ENCODE data around the gene FRS3. TPM values are rescaled to one million over a fixed set of nuclear protein-coding genes. Genes with fewer than 3 reads are reported as not detected.

FRS3 gene
- total RNA-seq, 5 donors from 2014 or later (not counting 1 experiment from before 2014, with no cell fraction given): 5.2 to 10.4 (median 8.9) TPM

DNA sequence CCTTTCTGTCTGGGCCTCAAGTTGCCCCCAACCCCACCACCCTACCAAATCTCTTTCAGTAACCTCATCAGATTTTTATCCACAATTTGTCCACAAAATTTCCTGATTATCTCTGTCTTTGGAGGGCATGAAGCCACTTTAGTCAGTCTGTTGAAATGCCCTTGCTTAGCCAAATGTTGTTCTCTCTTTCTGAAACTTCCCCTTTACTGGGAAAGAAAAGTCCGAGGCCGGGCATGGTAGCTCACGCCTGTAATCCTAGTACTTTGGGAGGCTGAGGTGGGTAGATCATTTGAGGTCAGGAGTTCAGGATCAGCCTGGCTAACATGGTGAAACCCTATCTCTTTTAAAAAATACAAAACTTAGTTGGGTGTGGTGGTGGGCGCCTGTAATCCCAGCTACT, 41.6 kb upstream of the FRS3 start:
- no peaks in the 10 kb centered on the region for H3K4me1 ChIP-seq (ENCODE audit: control insufficient read depth in 1 of 2, extremely low read depth in 1 of 2, insufficient read depth in 2 of 2, low read length in 2 of 2)
- H3K9me3 Mint-ChIP-seq: no peaks in the 10 kb centered on the region
- H3K36me3 ChIP-seq (ENCODE audit: control insufficient read depth in 2 of 2, extremely low read depth in 1 of 2, insufficient read depth in 1 of 2, low read length in 1 of 2): no peaks in the 10 kb centered on the region
- no peaks in the 10 kb centered on the region for H3K27me3 Mint-ChIP-seq
- no peak for ATAC-seq (replicated peaks in 1 of 4)
- ChIA-PET POLR2A (no interaction called here), CTCF (interaction anchor here in 1 of 2 donors (0.6 kb wide), 1 partner anchor 372 kb away, joined by 3 read pairs; no protein-coding TSS in a partner anchor)
- WGBS (ENCODE audit: insufficient coverage): no CpG with 5 or more reads among the region's 4 CpGs
- H3K27ac ChIP-seq (ENCODE audit: low read length): no peak overlapping the region
- peaks cover 0 to under 1% (median 0%) of the 10 kb centered on the region in 3 donors for H3K4me1 Mint-ChIP-seq
- H3K4me3 Mint-ChIP-seq: no peak overlapping the region
- H3K27me3 ChIP-seq (replicated peaks in 1 of 2; ENCODE audit: control insufficient read depth in 2 of 2, extremely low read depth in 1 of 2, insufficient read depth in 2 of 2, low read length in 1 of 2): no peaks in the 10 kb centered on the region
- no peak overlapping the region for H3K4me3 ChIP-seq (ENCODE audit: control insufficient read depth in 1 of 2, extremely low read depth in 1 of 2, low read length in 1 of 2)
- no peaks in the 10 kb centered on the region for H3K36me3 Mint-ChIP-seq
- H3K27ac Mint-ChIP-seq: no peak overlapping the region
- H3K9me3 ChIP-seq: no peaks in the 10 kb centered on the region
- no peak for DNase-seq

DNA sequence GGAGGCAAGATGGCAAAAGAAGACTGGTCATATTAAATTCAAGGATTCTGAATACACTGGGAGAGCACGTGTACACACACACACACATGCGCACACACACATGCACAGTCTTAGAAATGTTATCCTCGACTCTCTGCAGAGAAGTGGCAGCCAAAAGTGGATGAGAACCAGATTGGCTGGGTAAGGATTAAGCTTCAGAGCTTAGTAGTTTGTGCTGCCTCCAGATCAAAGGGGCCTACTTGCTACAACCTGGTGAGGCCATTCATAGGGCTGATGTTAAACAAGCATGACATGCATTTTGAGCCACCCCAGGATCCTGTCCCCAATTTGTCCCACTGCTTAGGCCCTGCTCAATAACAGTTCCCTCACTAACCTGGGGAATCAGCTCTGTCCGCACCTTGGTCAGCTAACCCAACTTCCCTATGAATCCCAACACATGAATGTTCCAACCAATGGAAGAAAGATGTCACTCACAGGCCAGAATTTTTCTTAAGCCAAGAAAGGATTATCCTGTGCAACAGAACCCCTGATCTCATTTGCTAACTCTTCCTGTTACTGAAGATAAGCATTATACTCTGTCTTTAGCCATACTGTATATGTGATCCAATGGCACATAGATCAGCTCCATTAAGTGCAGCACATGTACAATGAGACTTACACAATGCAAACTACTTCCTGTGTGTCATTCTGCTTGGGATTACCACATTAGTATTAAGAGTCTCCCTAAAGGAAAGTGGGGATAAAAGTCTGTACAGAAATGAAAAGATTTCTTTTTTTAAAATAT, 38.8 kb upstream of the FRS3 start:
- POLR2A ChIA-PET: no interaction called here
- H3K9me3 Mint-ChIP-seq: no peaks in the 10 kb centered on the region

DNA sequence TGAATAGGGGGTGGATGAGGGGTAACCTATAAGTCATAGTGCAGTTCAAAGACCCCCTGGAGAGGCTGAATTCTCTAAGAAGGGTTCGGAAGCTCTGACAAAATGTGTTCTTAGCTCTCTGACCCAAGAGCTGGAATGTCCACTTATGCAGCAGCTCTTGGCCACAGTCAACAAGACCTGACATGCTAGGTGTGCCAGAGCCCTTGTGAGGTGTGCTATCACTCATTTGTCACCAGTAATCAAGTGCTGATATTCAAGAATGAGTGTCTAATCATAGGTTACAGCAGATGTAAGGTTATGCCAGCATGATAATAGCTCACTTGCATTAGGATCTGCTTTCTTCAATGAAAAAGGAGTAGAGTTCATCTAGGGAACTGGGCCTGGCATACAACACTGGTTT, 35.9 kb upstream of the FRS3 start:
- Mint-ChIP-seq H3K27me3 (no peaks in the 10 kb centered on the region), H3K27ac (no peak overlapping the region), H3K4me3 (no peak overlapping the region), H3K36me3 (no peaks in the 10 kb centered on the region), H3K4me1 (peaks cover 0 to 4% (median 0%) of the 10 kb centered on the region in 3 donors), H3K9me3 (no peaks in the 10 kb centered on the region)
- no peak overlapping the region for H3K4me3 ChIP-seq (ENCODE audit: control insufficient read depth in 1 of 2, extremely low read depth in 1 of 2, low read length in 1 of 2)
- no peak overlapping the region for H3K27ac ChIP-seq (ENCODE audit: low read length)
- WGBS (ENCODE audit: insufficient coverage): 100% methylated on average over 1 of the region's 1 CpG
- peaks cover 0 to 6% of the 10 kb centered on the region in 2 experiments for H3K4me1 ChIP-seq (ENCODE audit: control insufficient read depth in 1 of 2, extremely low read depth in 1 of 2, insufficient read depth in 2 of 2, low read length in 2 of 2)
- no peaks in the 10 kb centered on the region for H3K36me3 ChIP-seq (ENCODE audit: control insufficient read depth in 2 of 2, extremely low read depth in 1 of 2, insufficient read depth in 1 of 2, low read length in 1 of 2)
- ATAC-seq (replicated peaks in 1 of 4): no peak
- CTCF ChIA-PET: no interaction called here
- DNase-seq: no peak
- no peaks in the 10 kb centered on the region for H3K9me3 ChIP-seq
- POLR2A ChIA-PET: no interaction called here
- H3K27me3 ChIP-seq (replicated peaks in 1 of 2; ENCODE audit: control insufficient read depth in 2 of 2, extremely low read depth in 1 of 2, insufficient read depth in 2 of 2, low read length in 1 of 2): no peaks in the 10 kb centered on the region

More for the DNA sequence above, 38.8 kb upstream of the FRS3 start:
- H3K27me3 ChIP-seq (replicated peaks in 1 of 2; ENCODE audit: control insufficient read depth in 2 of 2, extremely low read depth in 1 of 2, insufficient read depth in 2 of 2, low read length in 1 of 2): no peaks in the 10 kb centered on the region
- ATAC-seq (replicated peaks in 1 of 4) (no peak), DNase-seq (no peak)
- 100% methylated on average over 1 of the region's 4 CpGs for WGBS (ENCODE audit: insufficient coverage)
- no peaks in the 10 kb centered on the region for H3K9me3 ChIP-seq
- no peak overlapping the region for H3K4me3 ChIP-seq (ENCODE audit: control insufficient read depth in 1 of 2, extremely low read depth in 1 of 2, low read length in 1 of 2)
- H3K27ac ChIP-seq (ENCODE audit: low read length): no peak overlapping the region
- H3K36me3 ChIP-seq (ENCODE audit: control insufficient read depth in 2 of 2, extremely low read depth in 1 of 2, insufficient read depth in 1 of 2, low read length in 1 of 2): no peaks in the 10 kb centered on the region
- H3K4me3 Mint-ChIP-seq: no peak overlapping the region
- H3K4me1 ChIP-seq (ENCODE audit: control insufficient read depth in 1 of 2, extremely low read depth in 1 of 2, insufficient read depth in 2 of 2, low read length in 2 of 2): peaks cover 0 to 6% of the 10 kb centered on the region in 2 experiments
- H3K27ac Mint-ChIP-seq: no peak overlapping the region
- H3K4me1 Mint-ChIP-seq: peaks cover 0 to 4% (median 0%) of the 10 kb centered on the region in 3 donors
- no peaks in the 10 kb centered on the region for H3K27me3 Mint-ChIP-seq
- CTCF ChIA-PET: no interaction called here
- no peaks in the 10 kb centered on the region for H3K36me3 Mint-ChIP-seq

DNA sequence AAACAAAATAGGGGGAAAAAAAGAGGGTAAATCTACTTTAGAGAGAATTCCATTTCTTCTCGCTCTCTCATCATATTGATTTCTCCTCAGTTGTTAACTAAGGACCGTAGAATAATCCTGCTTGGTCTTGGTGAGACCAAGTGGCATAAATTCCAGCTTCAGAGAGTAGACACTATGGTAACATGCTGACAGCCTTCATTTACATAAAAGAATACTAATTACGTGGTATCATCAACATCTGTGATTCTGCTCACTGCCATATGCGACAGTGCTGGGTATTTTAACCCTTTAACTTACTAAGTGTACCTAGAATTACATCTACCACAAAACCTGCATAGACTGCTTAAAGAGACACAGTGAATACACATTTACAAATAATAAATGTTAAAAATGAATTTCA, 34.9 kb upstream of the FRS3 start:
- Histone ChIP-seq H3K27ac (ENCODE audit: low read length) (no peak overlapping the region), H3K27me3 (replicated peaks in 1 of 2; ENCODE audit: control insufficient read depth in 2 of 2, extremely low read depth in 1 of 2, insufficient read depth in 2 of 2, low read length in 1 of 2) (no peaks in the 10 kb centered on the region), H3K4me1 (ENCODE audit: control insufficient read depth in 1 of 2, extremely low read depth in 1 of 2, insufficient read depth in 2 of 2, low read length in 2 of 2) (peaks cover 0 to 6% of the 10 kb centered on the region in 2 experiments), H3K4me3 (ENCODE audit: control insufficient read depth in 1 of 2, extremely low read depth in 1 of 2, low read length in 1 of 2) (no peak overlapping the region), H3K36me3 (ENCODE audit: control insufficient read depth in 2 of 2, extremely low read depth in 1 of 2, insufficient read depth in 1 of 2, low read length in 1 of 2) (no peaks in the 10 kb centered on the region), H3K9me3 (no peaks in the 10 kb centered on the region)
- H3K27me3 Mint-ChIP-seq: no peaks in the 10 kb centered on the region
- CTCF ChIA-PET: no interaction called here
- H3K9me3 Mint-ChIP-seq: no peaks in the 10 kb centered on the region
- H3K36me3 Mint-ChIP-seq: no peaks in the 10 kb centered on the region
- 61% methylated on average over 3 of the region's 4 CpGs for WGBS (ENCODE audit: insufficient coverage)
- POLR2A ChIA-PET: interaction anchor here in 1 of 2 donors (0.6 kb wide), 1 partner anchor 418 kb away, joined by 7 read pairs; no protein-coding TSS in a partner anchor
- ATAC-seq (replicated peaks in 1 of 4): no peak
- H3K4me1 Mint-ChIP-seq: peaks cover 0 to 4% (median 0%) of the 10 kb centered on the region in 3 donors
- no peak overlapping the region for H3K4me3 Mint-ChIP-seq
- no peak overlapping the region for H3K27ac Mint-ChIP-seq
- DNase-seq: no peak

DNA sequence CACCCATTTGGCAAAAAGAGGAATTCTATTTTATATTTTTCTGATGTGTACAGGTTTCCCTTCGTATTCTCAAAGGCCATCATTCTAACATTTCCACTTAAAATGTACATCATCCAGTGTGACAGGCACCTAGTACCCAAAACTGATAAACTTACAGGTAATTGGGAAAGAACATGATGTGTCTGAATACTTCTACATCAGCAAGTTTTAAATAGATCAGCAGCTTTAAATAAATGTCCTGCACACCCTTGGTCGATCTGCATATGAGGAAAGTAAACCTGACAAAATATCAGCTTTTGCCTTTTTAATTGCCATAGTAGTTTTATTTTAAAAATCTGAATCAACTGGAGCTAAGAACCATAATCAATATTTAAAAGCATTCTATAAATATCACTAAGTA, 34.3 kb upstream of the FRS3 start:
- no peak overlapping the region for H3K4me3 ChIP-seq (ENCODE audit: control insufficient read depth in 1 of 2, extremely low read depth in 1 of 2, low read length in 1 of 2)
- no peak for DNase-seq
- no peaks in the 10 kb centered on the region for H3K36me3 ChIP-seq (ENCODE audit: control insufficient read depth in 2 of 2, extremely low read depth in 1 of 2, insufficient read depth in 1 of 2, low read length in 1 of 2)
- no peaks in the 10 kb centered on the region for H3K27me3 Mint-ChIP-seq
- ChIA-PET POLR2A (no interaction called here), CTCF (interaction anchor here in 1 of 2 donors (0.8 kb wide), 1 partner anchor 8 kb away, joined by 3 read pairs; no protein-coding TSS in a partner anchor)
- H3K27me3 ChIP-seq (replicated peaks in 1 of 2; ENCODE audit: control insufficient read depth in 2 of 2, extremely low read depth in 1 of 2, insufficient read depth in 2 of 2, low read length in 1 of 2): no peaks in the 10 kb centered on the region
- WGBS (ENCODE audit: insufficient coverage): 100% methylated on average over 1 of the region's 2 CpGs
- peaks cover 0 to 4% (median 0%) of the 10 kb centered on the region in 3 donors for H3K4me1 Mint-ChIP-seq
- no peak for ATAC-seq (replicated peaks in 1 of 4)
- no peak overlapping the region for H3K27ac ChIP-seq (ENCODE audit: low read length)
- H3K27ac Mint-ChIP-seq: no peak overlapping the region
- no peaks in the 10 kb centered on the region for H3K9me3 Mint-ChIP-seq
- no peak overlapping the region for H3K4me3 Mint-ChIP-seq
- H3K4me1 ChIP-seq (ENCODE audit: control insufficient read depth in 1 of 2, extremely low read depth in 1 of 2, insufficient read depth in 2 of 2, low read length in 2 of 2): peaks cover 0 to 6% of the 10 kb centered on the region in 2 experiments
- H3K36me3 Mint-ChIP-seq: no peaks in the 10 kb centered on the region
- no peaks in the 10 kb centered on the region for H3K9me3 ChIP-seq

DNA sequence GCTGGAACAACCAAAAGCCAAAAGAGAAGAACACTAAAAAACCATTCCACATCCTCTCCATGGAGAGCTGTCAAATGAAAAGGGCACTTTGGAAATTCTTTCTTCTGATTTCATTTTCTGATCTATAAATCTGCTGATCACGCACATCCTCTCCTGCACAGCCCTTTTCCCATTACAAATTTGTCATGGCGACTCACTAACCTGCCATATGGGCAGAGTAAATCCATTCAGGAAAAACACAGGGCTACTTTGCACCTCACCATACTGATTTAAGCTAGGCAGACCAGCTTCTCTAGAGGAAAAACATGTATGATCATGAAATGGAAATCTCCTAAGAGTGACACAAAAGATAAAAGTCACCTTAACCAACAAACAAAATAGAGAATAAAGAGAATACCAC, 33.8 kb upstream of the FRS3 start:
- Mint-ChIP-seq H3K27ac (no peak overlapping the region), H3K27me3 (no peaks in the 10 kb centered on the region), H3K4me3 (no peak overlapping the region), H3K9me3 (no peaks in the 10 kb centered on the region), H3K36me3 (no peaks in the 10 kb centered on the region), H3K4me1 (peaks cover 0 to 4% (median 0%) of the 10 kb centered on the region in 3 donors)
- WGBS (ENCODE audit: insufficient coverage): 86% methylated on average over 1 of the region's 2 CpGs
- DNase-seq (no peak), ATAC-seq (replicated peaks in 1 of 4) (no peak)
- H3K27ac ChIP-seq (ENCODE audit: low read length): no peak overlapping the region
- no peaks in the 10 kb centered on the region for H3K27me3 ChIP-seq (replicated peaks in 1 of 2; ENCODE audit: control insufficient read depth in 2 of 2, extremely low read depth in 1 of 2, insufficient read depth in 2 of 2, low read length in 1 of 2)
- peaks cover 0 to 6% of the 10 kb centered on the region in 2 experiments for H3K4me1 ChIP-seq (ENCODE audit: control insufficient read depth in 1 of 2, extremely low read depth in 1 of 2, insufficient read depth in 2 of 2, low read length in 2 of 2)
- POLR2A ChIA-PET: no interaction called here
- no peak overlapping the region for H3K4me3 ChIP-seq (ENCODE audit: control insufficient read depth in 1 of 2, extremely low read depth in 1 of 2, low read length in 1 of 2)
- H3K9me3 ChIP-seq: no peaks in the 10 kb centered on the region
- CTCF ChIA-PET: interaction anchor here in 1 of 2 donors (0.8 kb wide), 1 partner anchor 9 kb away, joined by 3 read pairs; no protein-coding TSS in a partner anchor
- H3K36me3 ChIP-seq (ENCODE audit: control insufficient read depth in 2 of 2, extremely low read depth in 1 of 2, insufficient read depth in 1 of 2, low read length in 1 of 2): no peaks in the 10 kb centered on the region

All from T-cell (primary cell).